Stimulated activated CD4-positive, alpha-beta T cell treated with anti-CD3 and anti-CD28 coated beads, Interleukin-1b, Interleukin-23, amount 100 ng/mL, for 1 hour (primary cell): ENCODE data around the gene NEK3.
"Not testable (repeated sequence)": the region's sequence is repeated elsewhere in the genome, so short reads cannot be mapped to it uniquely, and the experiment has no call there.

ENCODE experiments used
- DNase-seq, 2 donors: peaks; one replicate each; pipeline ENCODE4 v3.0.0-alpha.2; 2020; ENCODE audit warnings: low read depth in 2 of 2

The NEK3 gene

GRCh38 chr13:52170828-52171391 lies 11.5 kb upstream of the NEK3 start:
- not testable (repeated sequence) for DNase-seq

GRCh38 chr13:52169839-52170238 lies 10.4 kb upstream of the NEK3 start:
- no peak for DNase-seq

GRCh38 chr13:52165411-52165810 lies 6.0 kb upstream of the NEK3 start:
- DNase-seq, result no peak

- no peak for DNase-seq
These were observed 5.6 kb upstream of the NEK3 start for GRCh38 chr13:52164989-52165388.

- not testable (repeated sequence) for DNase-seq
These were observed 4.5 kb upstream of the NEK3 start for GRCh38 chr13:52163878-52164277.

- no peak for DNase-seq
These were observed 3.1 kb upstream of the NEK3 start for GRCh38 chr13:52162279-52163101.

- no peak for DNase-seq
These were observed 1.8 kb upstream of the NEK3 start for GRCh38 chr13:52161181-52161646.

- DNase-seq, result no peak
These were observed 1.1 kb upstream of the NEK3 start for GRCh38 chr13:52160506-52160905.

GRCh38 chr13:52160053-52160452 lies 656 bp upstream of the NEK3 start:
- no peak for DNase-seq

GRCh38 chr13:52158629-52159158 lies 703 bp downstream of the NEK3 start:
- no peak for DNase-seq

- no peak for DNase-seq
These were observed 2.6 kb downstream of the NEK3 start for GRCh38 chr13:52156724-52157261.

- DNase-seq, result no peak
These were observed 4.2 kb downstream of the NEK3 start for GRCh38 chr13:52155177-52155576.

GRCh38 chr13:52147225-52147624 lies 12.2 kb downstream of the NEK3 start:
- DNase-seq, result no peak

- no peak for DNase-seq
These were observed 18.1 kb downstream of the NEK3 start for GRCh38 chr13:52141299-52141698.

- DNase-seq, result no peak
These were observed 21.9 kb downstream of the NEK3 start for GRCh38 chr13:52137489-52137888.

- no peak for DNase-seq
These were observed 22.6 kb downstream of the NEK3 start for GRCh38 chr13:52136763-52137162.

GRCh38 chr13:52130641-52131040 lies 28.8 kb downstream of the NEK3 start:
- no peak for DNase-seq

GRCh38 chr13:52128714-52129700 lies 30.4 kb downstream of the NEK3 start, which contains the start of gene NEK5:
Gene NEK5, minus strand, starts transcription at chr13:52129073. Its CDS starts 1,591 bp downstream, at chr13:52127482.
- DNase-seq, result no peak

GRCh38 chr13:52127783-52128702 lies 31.4 kb downstream of the NEK3 start:
- no peak for DNase-seq

GRCh38 chr13:52127378-52127777 lies 32.0 kb downstream of the NEK3 start:
- no peak for DNase-seq
